ENCODE results near the gene KYNU. TPM values are rescaled to one million over a fixed set of nuclear protein-coding genes. Genes with fewer than 3 reads are reported as not detected.
"Not testable (repeated sequence)": the region's sequence is repeated elsewhere in the genome, so short reads cannot be mapped to it uniquely, and the experiment has no call there.

KYNU gene
- polyA plus RNA-seq, 1 experiment, result 0.04 TPM

DNA sequence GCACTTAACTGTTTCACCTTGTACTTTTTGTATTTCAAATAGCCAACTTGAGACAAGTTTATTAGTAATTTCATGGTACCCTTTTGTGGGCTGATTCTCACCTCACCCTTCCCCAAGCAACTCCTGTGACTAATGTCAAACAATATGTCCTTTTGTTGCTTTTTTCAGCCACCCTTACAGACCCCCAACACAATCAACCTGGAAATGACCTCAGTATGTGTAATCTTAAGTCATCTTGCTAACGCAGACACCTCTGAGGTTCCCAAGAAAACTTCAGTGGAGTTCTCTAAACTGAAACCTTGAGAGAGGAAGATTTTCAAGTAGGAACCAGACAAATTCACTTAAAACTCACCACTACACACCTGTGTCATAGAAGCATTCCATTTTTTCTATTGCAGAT lies 69.5 kb downstream of the KYNU start:
- no peak overlapping the region for H3K4me3 ChIP-seq (ENCODE audit: low read depth, low read length)
- H3K27me3 ChIP-seq (ENCODE audit: control insufficient read depth, insufficient read depth, low read length), result no peaks in the 10 kb centered on the region
- POLR2A ChIA-PET, result no interaction called here
- TF ChIP-seq, protein P1, sequence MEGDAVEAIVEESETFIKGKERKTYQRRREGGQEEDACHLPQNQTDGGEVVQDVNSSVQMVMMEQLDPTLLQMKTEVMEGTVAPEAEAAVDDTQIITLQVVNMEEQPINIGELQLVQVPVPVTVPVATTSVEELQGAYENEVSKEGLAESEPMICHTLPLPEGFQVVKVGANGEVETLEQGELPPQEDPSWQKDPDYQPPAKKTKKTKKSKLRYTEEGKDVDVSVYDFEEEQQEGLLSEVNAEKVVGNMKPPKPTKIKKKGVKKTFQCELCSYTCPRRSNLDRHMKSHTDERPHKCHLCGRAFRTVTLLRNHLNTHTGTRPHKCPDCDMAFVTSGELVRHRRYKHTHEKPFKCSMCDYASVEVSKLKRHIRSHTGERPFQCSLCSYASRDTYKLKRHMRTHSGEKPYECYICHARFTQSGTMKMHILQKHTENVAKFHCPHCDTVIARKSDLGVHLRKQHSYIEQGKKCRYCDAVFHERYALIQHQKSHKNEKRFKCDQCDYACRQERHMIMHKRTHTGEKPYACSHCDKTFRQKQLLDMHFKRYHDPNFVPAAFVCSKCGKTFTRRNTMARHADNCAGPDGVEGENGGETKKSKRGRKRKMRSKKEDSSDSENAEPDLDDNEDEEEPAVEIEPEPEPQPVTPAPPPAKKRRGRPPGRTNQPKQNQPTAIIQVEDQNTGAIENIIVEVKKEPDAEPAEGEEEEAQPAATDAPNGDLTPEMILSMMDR (IDR thresholded peaks at IDR 0.05; ENCODE audit: insufficient read depth, low read depth, low read length), result no peak
- no peaks in the 10 kb centered on the region for H3K36me3 ChIP-seq (ENCODE audit: control insufficient read depth, insufficient read depth, low read length)
- CTCF ChIA-PET, result interaction anchor here (0.6 kb wide), 2 partner anchors 283 to 527 kb away, joined by 3 to 4 read pairs; no protein-coding TSS in a partner anchor
- DNase-seq (ENCODE audit: low read depth), result no peak

DNA sequence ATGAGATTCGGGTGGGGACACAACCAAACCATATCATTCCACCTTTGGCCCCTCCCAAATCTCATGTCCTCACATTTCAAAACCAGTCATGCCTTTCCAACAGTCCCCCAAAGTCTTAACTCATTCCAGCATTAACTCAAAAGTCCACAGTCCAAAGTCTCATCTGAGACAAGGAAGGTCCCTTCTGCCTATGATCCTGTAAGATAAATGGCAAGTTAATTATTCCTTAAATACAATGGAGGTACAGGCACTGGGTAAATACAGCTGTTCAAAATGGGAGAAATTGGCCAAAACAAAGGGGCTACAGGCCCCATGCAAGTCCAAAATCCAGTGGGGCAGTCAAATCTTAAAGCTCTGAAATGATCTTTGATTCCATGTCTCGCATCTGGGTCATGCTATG lies 71.3 kb downstream of the KYNU start:
- DNase-seq (ENCODE audit: low read depth); POLR2A ChIA-PET; H3K27me3 ChIP-seq (ENCODE audit: control insufficient read depth, insufficient read depth, low read length); H3K36me3 ChIP-seq (ENCODE audit: control insufficient read depth, insufficient read depth, low read length); H3K4me3 ChIP-seq (ENCODE audit: low read depth, low read length): not testable (repeated sequence)
- CTCF ChIA-PET, result interaction anchor here (1.3 kb wide), 1 partner anchor 20 kb away, joined by 3 read pairs; no protein-coding TSS in a partner anchor

DNA sequence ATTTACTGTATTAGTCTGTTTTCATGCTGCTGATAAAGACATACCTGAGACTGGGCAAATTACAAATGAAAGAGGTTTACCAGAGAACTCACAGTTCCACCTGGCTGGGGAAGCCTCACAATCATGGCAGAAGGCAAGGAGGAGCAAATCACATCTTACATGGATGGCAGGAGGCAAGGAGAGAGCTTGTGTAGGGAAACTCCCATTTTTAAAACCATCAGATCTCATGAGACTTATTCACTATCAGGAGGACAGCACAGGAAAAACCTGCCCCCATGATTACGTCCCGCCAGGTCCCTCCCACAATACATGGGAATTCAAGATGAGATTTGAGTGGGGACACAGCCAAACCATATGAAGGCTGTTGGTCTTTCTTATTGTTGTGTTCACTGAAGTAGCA lies 72.9 kb downstream of the KYNU start:
- H3K36me3 ChIP-seq (ENCODE audit: control insufficient read depth, insufficient read depth, low read length); H3K27me3 ChIP-seq (ENCODE audit: control insufficient read depth, insufficient read depth, low read length); POLR2A ChIA-PET; CTCF ChIA-PET; H3K4me3 ChIP-seq (ENCODE audit: low read depth, low read length); DNase-seq (ENCODE audit: low read depth): not testable (repeated sequence)

DNA sequence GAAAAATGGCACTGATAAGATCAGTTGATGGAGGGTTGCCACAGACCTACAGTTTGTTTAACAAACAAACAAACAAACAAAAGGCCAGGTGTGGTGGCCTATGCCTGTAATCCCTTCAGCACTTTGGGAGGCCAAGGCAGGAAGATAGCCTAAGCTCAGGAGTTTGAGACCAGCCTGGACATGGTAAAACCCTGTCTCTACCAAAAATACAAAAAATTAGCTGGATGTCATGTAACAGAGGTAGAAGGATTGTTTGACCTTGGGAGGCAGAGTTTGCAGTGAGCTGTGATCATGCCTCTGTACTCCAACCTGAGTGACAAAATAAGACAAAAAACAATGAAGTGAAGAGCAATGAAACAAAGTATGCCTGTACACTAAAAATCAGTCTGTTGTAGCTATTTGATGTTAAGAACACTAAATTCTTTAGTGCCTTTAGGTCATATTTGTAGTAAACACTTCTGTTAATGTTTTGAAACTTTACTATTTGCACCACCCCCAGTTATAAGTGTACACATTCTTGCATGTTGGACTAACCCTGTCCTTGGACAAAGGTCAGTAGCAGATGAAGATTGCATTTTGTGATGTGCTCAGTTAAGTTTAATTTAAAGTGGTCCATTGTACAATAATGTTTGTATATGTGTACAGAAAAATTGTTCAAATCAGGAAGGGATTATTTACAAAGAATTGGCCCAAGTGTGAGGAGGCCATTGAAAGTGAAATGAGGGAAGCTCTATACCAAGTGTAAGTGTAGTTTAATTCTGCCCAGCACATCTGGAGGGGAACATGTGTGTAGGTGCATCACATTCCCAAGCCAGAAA lies 73.9 kb downstream of the KYNU start:
- no peak for DNase-seq (ENCODE audit: low read depth)
- ChIA-PET POLR2A (no interaction called here), CTCF (no interaction called here)
- Histone ChIP-seq H3K4me3 (ENCODE audit: low read depth, low read length) (no peak overlapping the region), H3K27me3 (ENCODE audit: control insufficient read depth, insufficient read depth, low read length) (no peaks in the 10 kb centered on the region), H3K36me3 (ENCODE audit: control insufficient read depth, insufficient read depth, low read length) (no peaks in the 10 kb centered on the region)
- TF ChIP-seq, protein P1 (IDR thresholded peaks at IDR 0.05; ENCODE audit: insufficient read depth, low read depth, low read length), result no peak

DNA sequence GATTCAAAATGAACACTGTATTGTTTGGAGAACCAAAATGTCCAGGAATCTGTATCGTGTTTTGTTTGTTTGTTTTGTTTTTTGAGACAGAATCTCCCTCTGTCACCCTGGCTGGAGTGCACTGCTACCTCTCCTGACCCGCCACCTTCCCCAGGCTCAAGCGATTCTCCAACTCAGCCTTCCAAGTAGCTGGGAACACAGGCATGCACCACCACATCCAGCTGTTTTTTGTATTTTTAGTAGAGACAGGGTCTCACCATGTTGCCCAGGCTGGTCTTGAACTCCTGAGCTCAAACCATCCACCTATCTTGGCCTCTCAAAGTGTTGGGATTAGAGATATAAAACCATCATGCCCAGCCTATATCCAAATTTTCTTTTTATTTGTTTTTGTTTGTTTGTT lies 74.6 kb downstream of the KYNU start:
- TF ChIP-seq, protein P1 (IDR thresholded peaks at IDR 0.05; ENCODE audit: insufficient read depth, low read depth, low read length), result no peak
- ChIA-PET CTCF (no interaction called here), POLR2A (no interaction called here)

DNA sequence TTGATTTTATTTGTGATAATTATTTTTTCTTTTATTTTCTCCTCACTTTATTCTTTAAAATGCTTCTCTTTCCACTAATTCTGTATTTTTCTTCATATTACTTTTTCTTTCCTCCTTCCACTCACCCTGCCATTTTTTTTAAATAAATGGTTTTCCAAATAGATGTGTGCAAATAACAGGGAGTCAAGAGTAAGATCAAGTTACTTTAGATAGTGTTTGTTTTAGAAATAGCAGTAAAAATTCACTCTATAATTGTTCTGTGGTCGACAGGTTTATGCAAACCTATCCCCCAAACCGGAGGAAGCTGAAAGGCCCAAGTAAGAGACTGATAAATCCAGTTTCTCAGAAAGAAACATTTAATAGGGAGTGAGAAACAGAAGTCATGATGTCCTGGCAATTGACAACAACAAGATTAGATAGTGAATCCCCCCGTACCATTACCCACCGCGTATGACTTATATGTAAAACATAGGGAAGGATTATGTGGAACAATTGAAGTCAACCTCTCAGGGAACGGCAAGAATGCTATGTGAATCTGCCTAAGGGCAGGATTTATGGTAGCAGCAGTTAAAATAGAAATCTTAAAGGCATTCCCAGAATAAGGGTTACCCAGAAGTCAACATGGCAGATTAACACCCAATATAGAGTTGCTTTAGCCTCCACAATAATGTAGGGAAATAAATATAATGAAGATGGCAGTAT lies 75.5 kb downstream of the KYNU start:
- POLR2A ChIA-PET, result no interaction called here
- no peak for DNase-seq (ENCODE audit: low read depth)
- CTCF ChIA-PET, result no interaction called here
- no peaks in the 10 kb centered on the region for H3K27me3 ChIP-seq (ENCODE audit: control insufficient read depth, insufficient read depth, low read length)
- H3K4me3 ChIP-seq (ENCODE audit: low read depth, low read length), result no peak overlapping the region
- H3K36me3 ChIP-seq (ENCODE audit: control insufficient read depth, insufficient read depth, low read length), result no peaks in the 10 kb centered on the region
- TF ChIP-seq, protein P1 (IDR thresholded peaks at IDR 0.05; ENCODE audit: insufficient read depth, low read depth, low read length), result no peak

More for the DNA sequence above, 74.6 kb downstream of the KYNU start:
- Histone ChIP-seq H3K27me3 (ENCODE audit: control insufficient read depth, insufficient read depth, low read length) (no peaks in the 10 kb centered on the region), H3K4me3 (ENCODE audit: low read depth, low read length) (no peak overlapping the region), H3K36me3 (ENCODE audit: control insufficient read depth, insufficient read depth, low read length) (no peaks in the 10 kb centered on the region)
- DNase-seq (ENCODE audit: low read depth), result no peak
